ENCODE results near the gene BUB3.

GRCh38 chr10:123212640-123213039 is 58.4 kb downstream of the BUB3 start:
- TF ChIP-seq CHD7 (IDR thresholded peaks at IDR 0.05; ENCODE audit: insufficient replicate concordance, low read length) (no peak), CTCF (IDR thresholded peaks at IDR 0.05; ENCODE audit: control extremely low read depth in 1 of 3, insufficient read depth in 1 of 3, low read depth in 1 of 3, low read length in 3 of 3) (no peak), CREB1 (IDR thresholded peaks at IDR 0.05) (no peak)

Data from H1 (cell line).